Tibial artery (tissue), 4 donors: Measurements from ENCODE around the gene UNC45B.

Experiments
- DNase-seq, 2 donors: peaks; one replicate each; pipeline ENCODE4 v3.0.0-alpha.2; 2019
- H3K27ac ChIP-seq, 2 donors: fragments of 200-600 bp; sonication (generic) in 1 of 2; 1 replicate in 1 of 2; 2 replicates in 1 of 2; pipeline ENCODE4 v1.5.1; 2018 to 2019; ENCODE audit warnings: mild to moderate bottlenecking in 1 of 2
- H3K27me3 ChIP-seq, 2 donors: fragments of 200-600 bp; sonication (generic) in 1 of 2; one replicate each; pipeline versions ENCODE4 v1.5.1 to v1.6.0; 2016 to 2019
- H3K36me3 ChIP-seq, 3 donors: fragments of 200-600 bp; sonication (generic) in 2 of 3; one replicate each; pipeline ENCODE4 v1.5.1; 2016 to 2019; ENCODE audit warnings: mild to moderate bottlenecking in 2 of 3
- H3K4me1 ChIP-seq, 4 donors: fragments of 200-600 bp; sonication (generic) in 2 of 4; 1 replicate in 3 of 4; 2 replicates in 1 of 4; pipeline ENCODE4 v1.5.1; 2016 to 2019
- H3K4me3 ChIP-seq, 2 donors: fragments of 200-600 bp; sonication (generic) in 1 of 2; 1 replicate in 1 of 2; 2 replicates in 1 of 2; pipeline ENCODE4 v1.5.1; 2018 to 2019; ENCODE audit warnings: mild to moderate bottlenecking in 2 of 2
- H3K9me3 ChIP-seq, 3 donors: fragments of 200-600 bp; sonication (generic) in 1 of 3; one replicate each; pipeline ENCODE4 v1.5.1; 2016 to 2019
- CTCF ChIP-seq, 2 experiments: fragments of 200-600 bp in 1 of 2; fragments of 450-650 bp in 1 of 2; IDR thresholded peaks; one replicate each; pipeline ENCODE4 v1.5.1; 2017 to 2019; ENCODE audit warnings: antibody characterized with exemption in 2 of 2, mild to moderate bottlenecking in 1 of 2, moderate library complexity in 1 of 2
- intact Hi-C: fragments of 100-400 bp; cut with DNase I; formaldehyde crosslinking; loops from one replicate; pipeline ENCODE4 v1.15.0; 2023; ENCODE audit warnings: low total_unique reads

UNC45B gene

GRCh38 chr17:35121315-35121714, 26.3 kb upstream of the UNC45B start, which contains the start of gene FNDC8:
FNDC8 (plus strand) TSS chr17:35121615; CDS start chr17:35121694, 79 bp downstream.
- no peak for DNase-seq
- Histone ChIP-seq H3K4me3 (no peak within 1 kb of the TSS), H3K9me3 (no peaks in the 10 kb centered on the region), H3K27ac (no peak within 1 kb of the TSS), H3K4me1 (peaks cover 3 to 20% (median 13%) of the 10 kb centered on the region in 4 donors), H3K27me3 (no peaks in the 10 kb centered on the region), H3K36me3 (no peaks in the 10 kb centered on the region)
- intact Hi-C loops = loop anchor here (5.0 kb wide), 2 partner anchors 579 to 704 kb away; no protein-coding TSS in a partner anchor
- no peak for TF ChIP-seq CTCF (IDR thresholded peaks at IDR 0.05)

GRCh38 chr17:35127751-35128514, 19.7 kb upstream of the UNC45B start:
- no peaks in the 10 kb centered on the region for H3K4me1 ChIP-seq
- no peak for TF ChIP-seq CTCF (IDR thresholded peaks at IDR 0.05)
- no peaks in the 10 kb centered on the region for H3K9me3 ChIP-seq
- intact Hi-C loops = no loop called here
- no peak overlapping the region for H3K27ac ChIP-seq
- DNase-seq = peak in 1 of 2 donors; percentile 31
- H3K36me3 ChIP-seq = peaks cover 2 to 22% (median 17%) of the 10 kb centered on the region in 3 donors
- no peaks in the 10 kb centered on the region for H3K27me3 ChIP-seq
- no peak overlapping the region for H3K4me3 ChIP-seq

- Histone ChIP-seq H3K4me1 (no peaks in the 10 kb centered on the region), H3K27me3 (no peaks in the 10 kb centered on the region), H3K4me3 (no peak overlapping the region), H3K9me3 (no peaks in the 10 kb centered on the region), H3K36me3 (peaks cover 17 to 36% (median 31%) of the 10 kb centered on the region in 3 donors), H3K27ac (no peak overlapping the region)
- TF ChIP-seq CTCF (IDR thresholded peaks at IDR 0.05) = no peak
- intact Hi-C loops = no loop called here
- DNase-seq = no peak
Observed at GRCh38 chr17:35129154-35129972, 18.3 kb upstream of the UNC45B start.

- no peak overlapping the region for H3K4me3 ChIP-seq
Observed at GRCh38 chr17:35129973-35130351, 17.7 kb upstream of the UNC45B start.

GRCh38 chr17:35130392-35130791, 17.2 kb upstream of the UNC45B start:
- H3K36me3 ChIP-seq = peaks cover 24 to 47% (median 42%) of the 10 kb centered on the region in 3 donors
- no peak for TF ChIP-seq CTCF (IDR thresholded peaks at IDR 0.05)
- no peaks in the 10 kb centered on the region for H3K4me1 ChIP-seq
- no peak overlapping the region for H3K4me3 ChIP-seq
- H3K9me3 ChIP-seq = no peaks in the 10 kb centered on the region
- intact Hi-C loops = no loop called here
- no peak for DNase-seq
- no peaks in the 10 kb centered on the region for H3K27me3 ChIP-seq
- no peak overlapping the region for H3K27ac ChIP-seq

More at GRCh38 chr17:35129973-35130351, 17.7 kb upstream of the UNC45B start:
- Histone ChIP-seq H3K27ac (no peak overlapping the region), H3K9me3 (no peaks in the 10 kb centered on the region), H3K4me1 (no peaks in the 10 kb centered on the region), H3K36me3 (peaks cover 20 to 42% (median 37%) of the 10 kb centered on the region in 3 donors), H3K27me3 (no peaks in the 10 kb centered on the region)
- DNase-seq = no peak
- intact Hi-C loops = no loop called here
- no peak for TF ChIP-seq CTCF (IDR thresholded peaks at IDR 0.05)
